ENCODE measurements around the gene HS3ST3B1. TPM values are rescaled to one million over a fixed set of nuclear protein-coding genes. Genes with fewer than 3 reads are reported as not detected.

The HS3ST3B1 gene
- 10 to 100 TPM; 28.9 to 29.9 TPM for total RNA-seq

DNA sequence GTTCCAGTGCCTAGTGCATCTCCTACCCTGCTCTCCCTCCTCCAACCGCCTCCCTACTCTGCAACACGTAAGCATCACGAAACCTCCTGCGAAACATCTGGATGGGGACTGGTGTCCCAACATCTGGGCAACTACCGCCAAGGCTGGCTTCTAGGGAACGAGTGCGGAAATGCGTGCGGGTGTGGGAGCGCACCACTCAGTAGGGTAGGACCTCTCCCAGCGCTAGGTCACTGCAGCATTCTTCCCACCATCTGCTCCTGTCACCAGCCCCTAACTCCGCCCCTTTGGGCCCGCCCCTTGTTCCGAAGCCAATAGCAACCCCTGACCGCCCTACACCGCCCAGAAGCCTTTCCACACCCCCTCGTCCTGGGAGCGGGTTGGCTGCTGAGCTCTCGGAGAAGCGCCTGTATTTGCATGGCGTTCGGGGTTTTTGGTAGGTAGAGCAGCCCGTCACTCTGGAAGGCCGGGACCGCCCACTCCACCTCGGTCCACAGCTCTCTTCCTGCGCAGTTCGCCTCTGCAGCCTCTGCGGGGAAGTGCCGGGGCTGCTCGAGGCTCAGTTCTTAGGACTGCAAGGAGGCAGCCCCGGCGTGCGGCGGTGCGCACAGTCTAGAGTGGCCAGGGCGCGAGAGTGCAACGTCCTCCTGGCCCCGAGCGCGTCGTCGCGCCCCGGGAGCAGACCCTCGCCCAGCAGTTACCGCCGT, at the start of gene HS3ST3B1:
TSS of gene HS3ST3B1 (plus strand) at position 507 of the 704 bp plus-strand sequence. CDS start 438 bp downstream, outside the sequence.
- H3K36me3 Mint-ChIP-seq (ENCODE audit: low read depth): peaks cover 23% of the 10 kb centered on the region
- H3K4me1 Mint-ChIP-seq: peaks cover 61% of the 10 kb centered on the region
- H3K9me3 Mint-ChIP-seq: no peaks in the 10 kb centered on the region
- ChIA-PET CTCF (interaction anchor here (0.5 to 6.7 kb wide), 22 partner anchors 10 to 1966 kb away, joined by 3 to 74 read pairs (median 5); partner anchors contain the start of genes COX10 and ELAC2), POLR2A (interaction anchor here (0.6 to 8.2 kb wide), 40 partner anchors 9 to 1283 kb away, joined by 3 to 194 read pairs (median 4); partner anchors contain the start of genes COX10 and ELAC2)
- peak; percentile 99 for DNase-seq
- peaks cover 28% of the 10 kb centered on the region for H3K27me3 Mint-ChIP-seq
- H3K4me3 Mint-ChIP-seq: peak within 1 kb of the TSS; percentile 84
- H3K27ac Mint-ChIP-seq: peak within 1 kb of the TSS; percentile 97

DNA sequence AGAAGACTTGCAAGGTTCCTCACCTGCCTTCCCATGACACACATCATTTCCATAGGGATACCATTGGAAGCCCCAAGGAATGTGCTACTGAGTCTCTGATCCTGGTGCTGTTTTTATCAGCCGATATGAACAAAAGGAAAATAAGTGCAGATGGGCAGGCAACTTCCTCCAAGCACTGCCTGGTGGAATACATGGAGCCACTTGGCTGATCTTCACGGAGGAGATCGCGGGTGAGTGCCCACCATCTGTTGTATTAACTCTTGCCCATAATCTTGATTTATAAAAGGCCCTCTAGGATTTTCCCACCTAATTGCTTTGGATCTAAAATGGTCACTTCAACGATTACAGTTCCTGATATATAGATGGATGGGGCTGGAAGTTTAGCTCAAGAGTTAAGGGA, 39.5 kb upstream of the HS3ST3B1 start:
- ChIA-PET POLR2A (no interaction called here), CTCF (no interaction called here)
- Mint-ChIP-seq H3K4me1 (no peaks in the 10 kb centered on the region), H3K27me3 (no peaks in the 10 kb centered on the region), H3K4me3 (no peak overlapping the region), H3K27ac (no peak overlapping the region), H3K36me3 (ENCODE audit: low read depth) (no peaks in the 10 kb centered on the region), H3K9me3 (peaks cover 2% of the 10 kb centered on the region)
- no peak for DNase-seq

DNA sequence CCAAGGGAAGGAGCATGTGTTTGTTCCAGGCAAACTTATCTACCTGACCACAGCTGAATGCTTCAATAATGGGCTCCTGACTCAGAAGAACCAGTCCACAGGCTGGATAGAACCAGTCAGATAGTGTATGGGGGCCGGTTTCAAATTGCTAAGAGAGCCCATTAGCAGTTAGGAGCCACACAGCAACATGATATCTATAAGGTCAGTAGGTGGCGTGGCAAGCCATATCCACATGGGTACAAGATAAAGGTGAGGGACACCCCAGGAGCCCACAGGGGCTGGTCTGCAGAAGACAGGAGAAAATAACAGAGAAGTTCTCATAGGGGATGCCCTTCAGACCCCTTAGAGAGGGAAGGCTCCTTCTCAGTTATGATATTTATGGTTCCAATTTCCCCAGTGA, 32.6 kb upstream of the HS3ST3B1 start:
- H3K4me1 Mint-ChIP-seq: no peaks in the 10 kb centered on the region
- CTCF ChIA-PET: interaction anchor here (1.2 kb wide), 1 partner anchor 33 kb away, joined by 3 read pairs; the partner anchor contains the start of gene HS3ST3B1
- peaks cover 4% of the 10 kb centered on the region for H3K27me3 Mint-ChIP-seq
- POLR2A ChIA-PET: no interaction called here
- no peak overlapping the region for H3K27ac Mint-ChIP-seq
- no peak overlapping the region for H3K4me3 Mint-ChIP-seq
- no peak for DNase-seq
- no peaks in the 10 kb centered on the region for H3K36me3 Mint-ChIP-seq (ENCODE audit: low read depth)
- peaks cover 4% of the 10 kb centered on the region for H3K9me3 Mint-ChIP-seq

DNA sequence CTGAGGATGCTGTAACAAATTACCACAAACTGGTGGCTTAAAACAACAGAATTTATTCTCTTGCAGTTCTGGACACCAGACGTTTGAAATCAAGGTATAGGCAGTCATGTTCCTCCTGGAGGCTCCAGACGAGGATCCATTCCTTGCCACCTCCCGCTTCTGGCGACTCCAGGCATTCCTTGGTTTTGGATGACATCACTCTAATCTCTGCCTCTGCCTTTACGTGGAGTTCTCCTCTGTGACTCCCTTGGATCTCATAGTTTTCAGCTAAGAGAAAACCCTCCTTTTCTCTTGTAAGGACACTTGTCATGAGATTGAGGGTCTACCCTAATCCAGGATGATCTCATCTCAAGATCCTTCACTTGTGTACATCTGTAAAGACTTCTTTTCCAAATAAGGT, 31.4 kb upstream of the HS3ST3B1 start:
- Mint-ChIP-seq H3K9me3 (peaks cover 4% of the 10 kb centered on the region), H3K4me3 (no peak overlapping the region), H3K27me3 (peaks cover 6% of the 10 kb centered on the region), H3K36me3 (ENCODE audit: low read depth) (no peaks in the 10 kb centered on the region), H3K4me1 (no peaks in the 10 kb centered on the region), H3K27ac (no peak overlapping the region)
- POLR2A ChIA-PET: interaction anchor here (1.2 kb wide), 1 partner anchor 31 kb away, joined by 3 read pairs; the partner anchor contains the start of gene HS3ST3B1
- CTCF ChIA-PET: no interaction called here
- no peak for DNase-seq

DNA sequence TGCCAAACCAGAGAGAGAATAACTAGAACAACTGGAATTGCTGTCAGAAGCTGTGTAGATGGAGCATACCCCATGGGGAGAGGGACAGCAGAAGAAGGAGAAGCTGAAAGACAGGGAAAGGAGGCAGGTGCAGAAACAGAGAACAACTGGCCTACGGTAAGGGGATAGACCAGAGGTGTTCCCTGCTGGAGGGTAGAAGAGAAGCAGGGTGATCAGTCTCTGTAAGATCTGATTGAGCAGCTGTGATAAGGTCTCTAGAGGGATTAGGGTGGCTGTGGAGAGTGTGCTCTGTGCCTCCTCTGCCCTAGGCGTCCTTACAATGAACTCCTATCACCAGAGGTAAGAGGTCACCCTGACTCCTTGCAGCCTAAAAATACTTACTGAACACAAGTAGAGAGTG, 30.4 kb upstream of the HS3ST3B1 start:
- Mint-ChIP-seq H3K27me3 (peaks cover 8% of the 10 kb centered on the region), H3K27ac (no peak overlapping the region), H3K4me1 (no peaks in the 10 kb centered on the region), H3K9me3 (peaks cover 4% of the 10 kb centered on the region), H3K36me3 (ENCODE audit: low read depth) (no peaks in the 10 kb centered on the region), H3K4me3 (no peak overlapping the region)
- ChIA-PET CTCF (no interaction called here), POLR2A (interaction anchor here (1.2 kb wide), 1 partner anchor 30 kb away, joined by 3 read pairs; the partner anchor contains the start of gene HS3ST3B1)
- DNase-seq: no peak

DNA sequence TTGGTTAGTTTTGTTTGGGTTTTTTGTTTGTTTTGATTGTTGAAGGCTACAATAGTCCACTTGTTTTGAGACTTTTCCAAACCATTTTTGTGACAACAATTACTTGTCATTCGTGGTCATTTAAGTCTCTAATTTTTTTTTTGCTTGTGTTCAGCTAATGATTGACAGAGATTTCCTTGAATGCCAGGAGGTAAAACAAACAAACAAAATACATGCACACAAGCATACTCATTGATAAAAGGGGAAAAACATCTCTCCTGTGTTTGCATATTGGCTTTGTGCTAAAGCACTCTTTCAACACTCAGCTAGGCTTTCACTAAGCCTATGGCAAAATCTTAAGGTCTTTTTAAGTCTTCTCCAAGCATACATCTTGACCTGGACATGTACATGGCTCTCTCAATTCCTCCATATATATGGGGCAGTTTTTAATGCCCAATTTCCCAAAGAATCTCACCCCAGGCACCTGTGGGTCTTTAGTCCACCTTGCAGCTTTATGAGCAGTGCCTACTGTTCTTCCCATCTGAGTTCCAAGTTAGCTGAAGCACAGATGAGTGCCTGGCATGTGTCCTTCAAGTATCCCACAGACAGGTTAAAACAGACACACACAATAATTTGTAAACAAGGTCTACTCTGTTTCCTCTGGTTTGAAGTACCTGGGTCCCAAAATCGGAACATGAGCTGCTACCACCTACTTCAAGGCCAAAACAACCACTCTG, 24.2 kb upstream of the HS3ST3B1 start:
- ChIA-PET CTCF (no interaction called here), POLR2A (no interaction called here)
- Mint-ChIP-seq H3K36me3 (ENCODE audit: low read depth) (no peaks in the 10 kb centered on the region), H3K9me3 (peaks cover 4% of the 10 kb centered on the region), H3K27me3 (peaks cover 13% of the 10 kb centered on the region), H3K27ac (no peak overlapping the region), H3K4me1 (no peaks in the 10 kb centered on the region), H3K4me3 (no peak overlapping the region)
- DNase-seq: no peak

DNA sequence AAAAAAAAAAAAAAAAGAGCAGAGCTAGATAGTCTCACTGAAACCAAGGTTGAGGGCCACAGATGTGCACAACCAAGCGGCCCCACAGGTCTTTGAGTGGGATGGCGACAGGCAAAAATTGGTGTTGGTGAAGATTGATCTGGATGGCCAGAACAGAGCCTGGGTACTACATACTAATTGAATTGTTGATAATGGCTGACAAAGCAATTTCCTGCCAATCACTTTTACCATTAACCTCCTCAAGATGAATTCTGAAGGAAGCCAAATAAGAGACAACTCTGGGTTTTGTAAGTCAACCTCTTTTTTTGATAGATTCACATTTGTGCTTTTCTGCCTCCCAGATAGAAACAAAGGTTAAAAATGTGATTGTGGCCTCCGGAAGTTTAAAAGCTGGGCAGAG, 19.4 kb upstream of the HS3ST3B1 start:
- no peak for DNase-seq
- Mint-ChIP-seq H3K4me3 (no peak overlapping the region), H3K9me3 (no peaks in the 10 kb centered on the region), H3K27ac (no peak overlapping the region), H3K4me1 (no peaks in the 10 kb centered on the region), H3K27me3 (peaks cover 10% of the 10 kb centered on the region), H3K36me3 (ENCODE audit: low read depth) (no peaks in the 10 kb centered on the region)
- POLR2A ChIA-PET: no interaction called here
- CTCF ChIA-PET: no interaction called here

DNA sequence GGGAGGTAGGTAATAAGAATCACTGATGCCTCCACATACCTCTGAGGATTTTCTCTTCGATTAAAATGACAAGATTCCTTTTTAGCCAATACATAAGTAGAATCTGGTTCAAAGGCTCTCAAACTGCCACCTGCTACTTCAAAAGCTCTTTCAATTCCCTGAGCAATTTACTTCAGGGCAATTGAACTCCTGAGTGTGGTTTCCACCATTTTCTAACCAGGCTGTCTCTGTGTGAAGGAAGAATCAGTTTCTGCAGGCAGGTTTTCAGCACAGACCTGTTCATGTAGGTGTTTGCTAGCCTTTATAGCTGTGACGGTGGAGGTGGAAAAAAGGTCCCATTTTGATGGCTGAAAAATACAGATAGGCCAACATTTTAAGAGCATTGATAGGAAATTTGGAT, 18.2 kb upstream of the HS3ST3B1 start:
- Mint-ChIP-seq H3K4me3 (no peak overlapping the region), H3K36me3 (ENCODE audit: low read depth) (no peaks in the 10 kb centered on the region), H3K27ac (no peak overlapping the region), H3K9me3 (no peaks in the 10 kb centered on the region), H3K27me3 (peaks cover 6% of the 10 kb centered on the region), H3K4me1 (no peaks in the 10 kb centered on the region)
- ChIA-PET CTCF (no interaction called here), POLR2A (no interaction called here)
- no peak for DNase-seq

DNA sequence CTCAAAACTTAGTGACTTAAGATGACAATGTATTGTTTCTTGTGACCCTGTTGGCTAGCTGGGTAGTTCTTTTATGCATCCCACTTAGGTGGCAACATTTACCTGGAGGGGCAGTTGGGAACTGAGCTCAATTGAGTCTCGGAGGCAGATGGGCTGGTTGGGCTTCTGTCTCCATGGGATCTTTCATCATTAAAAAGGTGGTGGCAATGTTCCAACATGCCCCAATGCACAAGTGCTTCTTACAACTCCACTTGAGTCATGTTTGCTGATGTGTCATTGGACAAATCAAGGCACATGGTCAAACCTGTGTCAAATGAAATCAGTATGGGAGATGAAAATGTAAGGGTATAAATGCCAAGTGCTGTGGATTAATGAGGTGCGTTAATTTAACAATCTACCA, 11.7 kb upstream of the HS3ST3B1 start:
- H3K27me3 Mint-ChIP-seq: peaks cover 25% of the 10 kb centered on the region
- H3K4me1 Mint-ChIP-seq: no peaks in the 10 kb centered on the region
- ChIA-PET POLR2A (no interaction called here), CTCF (no interaction called here)
- H3K36me3 Mint-ChIP-seq (ENCODE audit: low read depth): no peaks in the 10 kb centered on the region
- H3K4me3 Mint-ChIP-seq: no peak overlapping the region
- DNase-seq: no peak
- no peak overlapping the region for H3K27ac Mint-ChIP-seq
- no peaks in the 10 kb centered on the region for H3K9me3 Mint-ChIP-seq

DNA sequence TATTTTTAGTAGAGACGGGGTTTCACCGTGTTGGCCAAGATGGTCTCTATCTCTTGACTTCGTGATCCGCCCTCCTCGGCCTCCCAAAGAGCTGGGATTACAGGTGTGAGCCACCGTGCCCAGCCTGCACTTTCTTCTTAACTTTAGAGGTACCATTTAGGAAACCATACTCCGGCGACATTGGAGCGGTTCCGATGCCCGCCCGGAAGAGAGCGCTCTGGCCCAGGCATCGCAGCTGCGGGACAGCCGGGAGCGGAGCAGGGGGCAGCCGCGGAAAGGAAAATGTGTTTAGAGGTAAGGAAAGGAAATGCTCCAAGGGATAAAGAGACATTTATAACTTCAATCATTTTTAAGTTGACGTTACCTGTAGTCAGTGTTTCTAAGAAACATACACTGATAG, 6.0 kb upstream of the HS3ST3B1 start:
- CTCF ChIA-PET: interaction anchor here (0.6 to 1.3 kb wide), 3 partner anchors 10 to 595 kb away, joined by 3 to 5 read pairs (median 3); no protein-coding TSS in a partner anchor
- DNase-seq: no peak
- POLR2A ChIA-PET: no interaction called here
- Mint-ChIP-seq H3K36me3 (ENCODE audit: low read depth) (no peaks in the 10 kb centered on the region), H3K4me3 (no peak overlapping the region), H3K27ac (no peak overlapping the region), H3K27me3 (peaks cover 53% of the 10 kb centered on the region), H3K4me1 (peaks cover 38% of the 10 kb centered on the region), H3K9me3 (no peaks in the 10 kb centered on the region)

DNA sequence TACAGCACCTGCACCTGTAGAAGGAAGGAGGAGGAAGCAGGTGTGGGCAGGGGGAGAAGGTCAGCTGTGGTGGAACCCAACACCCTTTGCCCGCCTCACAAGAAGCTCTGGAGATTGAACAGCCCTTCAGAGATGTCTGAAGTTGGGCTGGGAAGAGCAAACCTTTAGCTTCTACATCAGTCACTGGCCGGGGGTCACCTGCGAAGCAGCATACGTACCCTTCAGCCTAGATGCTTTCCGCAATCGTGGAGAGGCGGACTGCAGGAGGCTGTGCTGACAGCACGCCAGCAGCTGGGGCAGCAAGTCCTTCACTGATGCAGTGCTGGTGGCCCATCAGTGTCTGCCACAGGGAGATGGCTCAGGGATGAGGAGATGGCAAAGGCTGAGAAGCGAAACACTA, 5.2 kb upstream of the HS3ST3B1 start:
- no peak for DNase-seq
- no peak overlapping the region for H3K4me3 Mint-ChIP-seq
- no peaks in the 10 kb centered on the region for H3K36me3 Mint-ChIP-seq (ENCODE audit: low read depth)
- no peak overlapping the region for H3K27ac Mint-ChIP-seq
- H3K9me3 Mint-ChIP-seq: no peaks in the 10 kb centered on the region
- H3K27me3 Mint-ChIP-seq: peaks cover 50% of the 10 kb centered on the region
- POLR2A ChIA-PET: no interaction called here
- peaks cover 45% of the 10 kb centered on the region for H3K4me1 Mint-ChIP-seq
- CTCF ChIA-PET: interaction anchor here (0.7 kb wide), 1 partner anchor 595 kb away, joined by 3 read pairs; no protein-coding TSS in a partner anchor

DNA sequence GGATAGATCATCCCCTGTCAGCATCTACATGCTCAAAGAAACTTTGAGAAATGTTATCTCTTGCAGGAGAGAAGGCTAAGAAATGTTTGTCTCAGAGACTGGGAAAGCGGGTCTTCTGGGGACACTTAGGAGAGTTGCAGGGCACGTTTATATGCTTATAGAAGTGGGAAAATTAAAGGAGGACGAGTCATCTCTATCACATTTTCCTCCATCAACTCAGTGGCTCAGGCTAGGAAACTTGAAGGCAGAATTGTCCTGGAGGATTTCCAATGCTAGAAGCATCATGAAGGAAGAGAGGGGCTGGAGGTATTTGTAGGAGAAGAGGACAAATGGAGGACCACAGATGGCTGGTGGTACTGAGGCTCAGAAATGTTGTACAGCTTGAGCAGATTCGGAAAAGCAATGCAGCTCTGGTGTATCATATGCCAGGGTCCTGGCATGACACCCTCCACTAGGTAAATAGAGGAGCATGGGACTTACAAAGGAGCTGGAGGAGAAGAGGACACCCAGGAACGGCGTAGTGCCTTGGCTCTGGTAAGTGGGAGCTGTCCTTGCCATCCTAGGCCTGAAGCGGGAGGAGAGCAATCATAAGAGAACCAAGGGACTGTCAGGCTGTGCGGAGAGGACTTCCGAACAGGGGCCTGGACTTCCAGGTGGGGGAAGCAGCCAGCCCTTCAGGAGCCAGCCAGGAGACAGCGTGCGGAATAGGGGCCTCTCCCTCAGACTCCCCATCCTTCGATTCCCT, 4.5 kb upstream of the HS3ST3B1 start:
- ChIA-PET CTCF (no interaction called here), POLR2A (interaction anchor here (1.4 to 8.2 kb wide), 3 partner anchors 98 to 229 kb away, joined by 4 to 194 read pairs (median 8); no protein-coding TSS in a partner anchor)
- H3K4me3 Mint-ChIP-seq: peak overlapping the region; percentile 49
- no peaks in the 10 kb centered on the region for H3K36me3 Mint-ChIP-seq (ENCODE audit: low read depth)
- peaks cover 45% of the 10 kb centered on the region for H3K4me1 Mint-ChIP-seq
- peaks cover 50% of the 10 kb centered on the region for H3K27me3 Mint-ChIP-seq
- no peak for DNase-seq
- H3K9me3 Mint-ChIP-seq: no peaks in the 10 kb centered on the region
- no peak overlapping the region for H3K27ac Mint-ChIP-seq

Data from activated CD4-positive, alpha-beta memory T cell treated with anti-CD3 and anti-CD28 coated beads, Interleukin-2, amount 10 ng/mL, durations not matched to agents 7 days and 5 days (primary cell).